Spleen (tissue), 7 donors: Measurements from ENCODE around the gene HMCN2.

Experiments used
- POLR2A ChIP-seq, 3 donors: fragments of 450-650 bp; IDR thresholded peaks; one replicate each; pipeline ENCODE4 v1.5.1; 2017; ENCODE audit warnings: antibody characterized with exemption in 3 of 3, mild to moderate bottlenecking in 1 of 3
- POLR2AphosphoS5 ChIP-seq, 3 donors: sonication (generic); formaldehyde crosslinking; IDR thresholded peaks; one replicate each; pipeline ENCODE4 v1.5.1; 2017; ENCODE audit warnings: antibody characterized with exemption in 3 of 3
- TF ChIP-seq, protein P1 (sequence below), 11 experiments: fragments of 200-600 bp in 7 of 11; fragments of 450-650 bp in 4 of 11; sonication (generic) in 4 of 11; IDR thresholded peaks in 8 of 11; conservative IDR thresholded peaks in 3 of 11; 1 replicate in 7 of 11; 2 replicates in 4 of 11; pipeline versions ENCODE4 v1.4.0 to v1.8.0; 2016 to 2021; ENCODE audit warnings: antibody characterized with exemption in 11 of 11, inconsistent platforms in 4 of 11, mild to moderate bottlenecking in 1 of 11
- donor health status: DM: no; HTN: no; CAD: no; lungs with moderate emphysema.
- donor health status: DM: no; HTN: no; CAD: no.
- donor health status: DM: no; HTN: no; CAD: no.

DNA sequence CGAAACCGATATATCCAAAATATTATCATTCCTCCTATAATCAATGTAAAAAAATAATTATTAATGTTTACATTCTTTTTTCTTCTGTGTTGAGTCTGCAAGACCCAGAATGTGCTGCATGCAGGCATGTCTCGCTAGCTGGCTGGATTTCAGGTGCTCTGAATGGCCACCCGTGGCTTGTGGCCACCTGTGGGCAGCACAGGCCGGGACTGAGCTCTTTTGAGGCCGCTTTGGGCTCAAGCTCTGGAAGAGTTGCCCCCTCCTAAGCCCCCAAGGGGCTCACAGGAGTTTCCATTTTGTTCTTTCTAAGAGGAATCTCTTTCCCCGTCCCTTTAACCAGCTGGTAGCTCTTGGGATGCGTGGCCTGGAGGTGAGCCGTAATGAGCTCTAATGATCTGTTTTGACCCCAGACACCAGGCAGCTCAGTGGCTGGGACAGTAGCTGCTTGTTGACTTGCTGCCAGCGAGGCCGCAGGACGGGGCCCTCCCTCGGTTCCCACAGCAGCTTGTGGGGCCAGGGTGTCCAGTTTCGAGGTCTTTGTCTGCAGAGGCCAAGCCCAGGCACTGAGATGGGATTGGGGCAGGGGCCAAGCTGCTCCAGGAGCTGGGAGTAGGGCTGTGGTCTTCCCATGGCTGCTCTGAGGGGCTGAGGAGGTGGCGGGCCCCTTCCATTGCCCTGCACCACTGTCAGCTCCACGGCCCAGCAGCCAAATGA lies 200.0 kb downstream of the HMCN2 start:
- TF ChIP-seq POLR2A (IDR thresholded peaks at IDR 0.05) (no peak), POLR2AphosphoS5 (IDR thresholded peaks at IDR 0.05) (no peak)
- TF ChIP-seq, protein P1, sequence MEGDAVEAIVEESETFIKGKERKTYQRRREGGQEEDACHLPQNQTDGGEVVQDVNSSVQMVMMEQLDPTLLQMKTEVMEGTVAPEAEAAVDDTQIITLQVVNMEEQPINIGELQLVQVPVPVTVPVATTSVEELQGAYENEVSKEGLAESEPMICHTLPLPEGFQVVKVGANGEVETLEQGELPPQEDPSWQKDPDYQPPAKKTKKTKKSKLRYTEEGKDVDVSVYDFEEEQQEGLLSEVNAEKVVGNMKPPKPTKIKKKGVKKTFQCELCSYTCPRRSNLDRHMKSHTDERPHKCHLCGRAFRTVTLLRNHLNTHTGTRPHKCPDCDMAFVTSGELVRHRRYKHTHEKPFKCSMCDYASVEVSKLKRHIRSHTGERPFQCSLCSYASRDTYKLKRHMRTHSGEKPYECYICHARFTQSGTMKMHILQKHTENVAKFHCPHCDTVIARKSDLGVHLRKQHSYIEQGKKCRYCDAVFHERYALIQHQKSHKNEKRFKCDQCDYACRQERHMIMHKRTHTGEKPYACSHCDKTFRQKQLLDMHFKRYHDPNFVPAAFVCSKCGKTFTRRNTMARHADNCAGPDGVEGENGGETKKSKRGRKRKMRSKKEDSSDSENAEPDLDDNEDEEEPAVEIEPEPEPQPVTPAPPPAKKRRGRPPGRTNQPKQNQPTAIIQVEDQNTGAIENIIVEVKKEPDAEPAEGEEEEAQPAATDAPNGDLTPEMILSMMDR (IDR thresholded peaks at IDR 0.05 in 8 of 11, conservative IDR thresholded peaks at IDR 0.05 in 3 of 11): no peak
